Stimulated activated CD8-positive, alpha-beta memory T cell treated with anti-CD3 and anti-CD28 coated beads, Interleukin-2, amount 100 ng/mL, for 48 hours (primary cell): ENCODE data around the gene OAS3.
A peak's percentile ranks its signal among the peaks of the same experiment; 100 is the strongest.
"Not testable (repeated sequence)": the region's sequence is repeated elsewhere in the genome, so short reads cannot be mapped to it uniquely, and the experiment has no call there.

Experiments used
- DNase-seq, 2 donors: peaks; one replicate each; pipeline ENCODE4 v3.0.0-alpha.2; 2020; ENCODE audit warnings: low read depth in 2 of 2

The OAS3 gene

GRCh38 chr12:112957125-112957524 lies 18.9 kb downstream of the OAS3 start:
- DNase-seq = not testable (repeated sequence)

GRCh38 chr12:112961074-112961473 lies 22.8 kb downstream of the OAS3 start:
- no peak for DNase-seq

GRCh38 chr12:112961536-112961935 lies 23.3 kb downstream of the OAS3 start:
- no peak for DNase-seq

GRCh38 chr12:112962561-112962960 lies 24.3 kb downstream of the OAS3 start:
- DNase-seq = no peak

GRCh38 chr12:112963227-112963861 lies 25.1 kb downstream of the OAS3 start:
- DNase-seq = no peak

- DNase-seq = no peak
Observed at GRCh38 chr12:112964067-112964670, 25.9 kb downstream of the OAS3 start.

- DNase-seq = no peak
Observed at GRCh38 chr12:112964915-112965314, 26.6 kb downstream of the OAS3 start.

GRCh38 chr12:112965643-112966042 lies 27.4 kb downstream of the OAS3 start:
- DNase-seq = no peak

- DNase-seq = no peak
Observed at GRCh38 chr12:112967306-112967705, 29.0 kb downstream of the OAS3 start.

GRCh38 chr12:112967858-112968257 lies 29.6 kb downstream of the OAS3 start:
- DNase-seq = no peak

- DNase-seq = no peak
Observed at GRCh38 chr12:112969547-112970306, 31.5 kb downstream of the OAS3 start.

GRCh38 chr12:112970391-112970790 lies 32.1 kb downstream of the OAS3 start:
- no peak for DNase-seq

- DNase-seq = no peak
Observed at GRCh38 chr12:112971248-112971647, 33.0 kb downstream of the OAS3 start.

GRCh38 chr12:112973011-112973735 lies 34.9 kb downstream of the OAS3 start:
- DNase-seq = no peak

- DNase-seq = no peak
Observed at GRCh38 chr12:112973818-112974231, 35.6 kb downstream of the OAS3 start.

- DNase-seq = no peak
Observed at GRCh38 chr12:112974904-112975303, 36.6 kb downstream of the OAS3 start.

- DNase-seq = no peak
Observed at GRCh38 chr12:112977139-112977538, 38.9 kb downstream of the OAS3 start.

- DNase-seq = no peak
Observed at GRCh38 chr12:112977641-112978040, 39.4 kb downstream of the OAS3 start.

GRCh38 chr12:112978163-112979040 lies 40.1 kb downstream of the OAS3 start, which contains the start of gene OAS2:
Gene OAS2, plus strand, starts transcription at chr12:112978519. Its CDS starts 90 bp downstream, at chr12:112978609.
- DNase-seq = peak; percentile 50 to 55

GRCh38 chr12:112979041-112979680 lies 40.9 kb downstream of the OAS3 start:
- DNase-seq = peak in 1 of 2 donors; percentile 14
